H1 (cell line): ENCODE results near the gene TTC13. TPM values are rescaled to one million over a fixed set of nuclear protein-coding genes. Genes with fewer than 3 reads are reported as not detected.

Source experiments
- JUND ChIP-seq: IDR thresholded peaks from 2 replicates; pipeline ENCODE4 v1.6.1; 2011; ENCODE audit warnings: mild to moderate bottlenecking, improper control_type of control experiment, low read length
- polyA plus RNA-seq, 7 experiments: library from polyadenylated mRNA; depleted of rRNA in 3 of 7; stranded (reverse) in 5 of 7; unstranded in 2 of 7; fragments of >200 nt in 5 of 7; fragments of 200-250 nt in 2 of 7; gene quantifications; 1 replicate in 5 of 7; 2 replicates in 1 of 7; 4 replicates in 1 of 7; pipeline versions ENCODE4 v1.2.1 to v1.2.3, GENCODE V29; 2011 to 2013; ENCODE audit warnings: missing spikeins in 2 of 7, mixed read lengths in 2 of 7
- total RNA-seq: library from RNA; stranded (reverse); fragmentation: NEBNext Ultra II Directional; extraction: Animal tissue kit (Norgen Biotek cat#: 25700); gene quantifications from 2 replicates; pipeline ENCODE4 v1.2.1, GENCODE V29; 2021
- TF ChIP-seq, protein P1 (sequence below), 3 experiments: IDR thresholded peaks; 1 replicate in 2 of 3; 2 replicates in 1 of 3; pipeline versions ENCODE4 v1.5.1 to v1.6.1; 2011; ENCODE audit warnings: low read length in 3 of 3, mild to moderate bottlenecking in 3 of 3, inconsistent platforms in 2 of 3, low read depth in 1 of 3, moderate library complexity in 1 of 3; ENCODE audit not compliant: insufficient read depth in 1 of 3; ENCODE audit errors: control extremely low read depth in 1 of 3
- TF ChIP-seq, protein P2 (sequence below): IDR thresholded peaks from 2 replicates; pipeline ENCODE4 v1.6.1; 2012; ENCODE audit warnings: low read length, inconsistent platforms

Gene TTC13
- total and polyA plus RNA-seq, 2 of the 8 experiments (the other 6 are each of a cell fraction or from before 2014, with no cell fraction given), result 3.1 to 7.1 TPM

DNA sequence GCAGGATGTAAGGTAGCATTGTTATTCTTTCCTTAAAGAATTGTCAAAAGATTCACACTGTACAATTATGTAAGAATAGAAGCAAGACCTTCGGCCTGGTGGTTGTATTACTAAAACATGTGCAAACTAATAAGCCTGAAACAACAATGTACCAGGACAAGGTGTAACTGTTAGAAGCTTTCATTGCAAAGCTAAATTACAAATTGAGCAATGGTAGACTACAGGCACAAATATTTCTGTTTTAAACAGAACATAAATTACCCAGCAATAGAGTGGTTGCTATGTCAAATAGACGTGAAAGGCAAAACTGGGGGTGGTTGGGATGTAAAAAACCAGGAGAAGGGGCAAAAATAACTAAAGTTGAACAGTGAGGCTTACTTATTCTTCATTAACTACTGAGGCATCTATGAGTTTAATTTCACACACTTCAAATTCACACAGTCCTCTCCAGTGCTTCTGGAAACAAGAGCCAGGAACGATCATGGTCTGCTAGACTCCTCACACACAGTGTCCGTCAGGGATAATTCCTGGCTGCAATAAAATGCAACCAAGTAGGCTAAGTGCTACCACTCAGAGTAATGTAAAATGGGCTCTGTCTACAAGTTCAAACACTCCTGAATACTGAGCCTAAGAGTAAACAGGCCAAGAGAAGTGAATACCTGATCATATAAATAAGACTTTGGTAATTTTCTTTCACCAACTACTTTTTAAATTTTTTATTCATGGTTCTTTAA, 71.0 kb downstream of the TTC13 start (continued):
- TF ChIP-seq JUND, result no peak
- TF ChIP-seq, protein P1, sequence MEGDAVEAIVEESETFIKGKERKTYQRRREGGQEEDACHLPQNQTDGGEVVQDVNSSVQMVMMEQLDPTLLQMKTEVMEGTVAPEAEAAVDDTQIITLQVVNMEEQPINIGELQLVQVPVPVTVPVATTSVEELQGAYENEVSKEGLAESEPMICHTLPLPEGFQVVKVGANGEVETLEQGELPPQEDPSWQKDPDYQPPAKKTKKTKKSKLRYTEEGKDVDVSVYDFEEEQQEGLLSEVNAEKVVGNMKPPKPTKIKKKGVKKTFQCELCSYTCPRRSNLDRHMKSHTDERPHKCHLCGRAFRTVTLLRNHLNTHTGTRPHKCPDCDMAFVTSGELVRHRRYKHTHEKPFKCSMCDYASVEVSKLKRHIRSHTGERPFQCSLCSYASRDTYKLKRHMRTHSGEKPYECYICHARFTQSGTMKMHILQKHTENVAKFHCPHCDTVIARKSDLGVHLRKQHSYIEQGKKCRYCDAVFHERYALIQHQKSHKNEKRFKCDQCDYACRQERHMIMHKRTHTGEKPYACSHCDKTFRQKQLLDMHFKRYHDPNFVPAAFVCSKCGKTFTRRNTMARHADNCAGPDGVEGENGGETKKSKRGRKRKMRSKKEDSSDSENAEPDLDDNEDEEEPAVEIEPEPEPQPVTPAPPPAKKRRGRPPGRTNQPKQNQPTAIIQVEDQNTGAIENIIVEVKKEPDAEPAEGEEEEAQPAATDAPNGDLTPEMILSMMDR (IDR thresholded peaks at IDR 0.05; ENCODE audit: control extremely low read depth in 1 of 3, insufficient read depth in 1 of 3, low read depth in 1 of 3, low read length in 3 of 3), result no peak
- TF ChIP-seq, protein P2, sequence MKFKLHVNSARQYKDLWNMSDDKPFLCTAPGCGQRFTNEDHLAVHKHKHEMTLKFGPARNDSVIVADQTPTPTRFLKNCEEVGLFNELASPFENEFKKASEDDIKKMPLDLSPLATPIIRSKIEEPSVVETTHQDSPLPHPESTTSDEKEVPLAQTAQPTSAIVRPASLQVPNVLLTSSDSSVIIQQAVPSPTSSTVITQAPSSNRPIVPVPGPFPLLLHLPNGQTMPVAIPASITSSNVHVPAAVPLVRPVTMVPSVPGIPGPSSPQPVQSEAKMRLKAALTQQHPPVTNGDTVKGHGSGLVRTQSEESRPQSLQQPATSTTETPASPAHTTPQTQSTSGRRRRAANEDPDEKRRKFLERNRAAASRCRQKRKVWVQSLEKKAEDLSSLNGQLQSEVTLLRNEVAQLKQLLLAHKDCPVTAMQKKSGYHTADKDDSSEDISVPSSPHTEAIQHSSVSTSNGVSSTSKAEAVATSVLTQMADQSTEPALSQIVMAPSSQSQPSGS, result no peak
